ENCODE measurements around the gene DYSF. TPM values are rescaled to one million over a fixed set of nuclear protein-coding genes. Genes with fewer than 3 reads are reported as not detected.

Gene DYSF
- total RNA-seq, 1 experiment from 2014 or later: 17.2 TPM

DNA sequence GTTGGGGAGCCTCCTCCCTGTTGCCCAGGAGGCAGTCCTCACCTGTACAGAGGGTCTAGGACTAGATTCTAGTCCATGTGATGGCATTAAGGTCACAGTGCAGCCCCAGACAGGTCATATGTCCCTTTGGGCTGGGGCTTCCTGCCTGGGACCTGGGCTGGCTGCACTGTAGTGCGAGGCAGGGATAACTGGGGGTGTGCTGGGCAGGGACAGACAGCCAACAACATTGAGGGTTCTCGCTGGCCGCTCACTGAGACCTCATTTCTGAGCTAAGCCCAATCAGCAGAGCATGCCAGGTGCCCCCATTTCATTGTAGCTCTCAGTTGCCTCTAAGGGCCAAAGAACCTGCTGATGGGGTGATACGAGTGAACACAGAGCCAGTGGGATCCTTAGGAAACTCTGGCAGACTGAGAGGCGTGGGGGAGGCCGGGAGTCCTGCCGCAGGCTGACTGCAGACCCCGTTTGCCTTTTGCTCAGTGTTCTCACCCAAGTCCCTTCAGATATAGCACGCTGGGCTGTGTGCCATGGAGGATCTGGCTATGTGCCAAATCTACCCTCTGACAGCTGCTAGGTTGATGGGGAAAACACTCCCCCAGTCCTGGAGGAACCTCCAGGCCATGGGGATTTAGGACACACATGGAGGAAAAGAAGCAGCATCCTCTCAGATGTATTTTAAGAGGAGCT is 51.9 kb downstream of the DYSF start:
- Histone ChIP-seq H3K27ac (no peak overlapping the region), H3K36me3 (peaks cover 10% of the 10 kb centered on the region; the same call in 1 of the 2 replicates), H3K4me1 (replicated peaks) (peaks cover 24% of the 10 kb centered on the region), H3K4me3 (no peak overlapping the region), H3K9me3 (replicated peaks) (no peaks in the 10 kb centered on the region; the same call in 1 of the 2 replicates), H3K27me3 (replicated peaks) (no peaks in the 10 kb centered on the region)
- DNase-seq (ENCODE audit: low read depth in 1 of 2, low spot score in 2 of 2): no peak

- no peak for DNase-seq (ENCODE audit: low read depth in 1 of 2, low spot score in 2 of 2)
- no peaks in the 10 kb centered on the region for H3K27me3 ChIP-seq (replicated peaks)
Observed at GRCh38 chr2:71505770-71506140, 52.4 kb downstream of the DYSF start.

GRCh38 chr2:71506222-71507153 is 53.1 kb downstream of the DYSF start:
- Histone ChIP-seq H3K27ac (no peak overlapping the region), H3K4me3 (no peak overlapping the region), H3K9me3 (replicated peaks) (no peaks in the 10 kb centered on the region; the same call in 1 of the 2 replicates), H3K27me3 (replicated peaks) (no peaks in the 10 kb centered on the region), H3K36me3 (peaks cover 10% of the 10 kb centered on the region; the same call in 1 of the 2 replicates), H3K4me1 (replicated peaks) (peaks cover 11% of the 10 kb centered on the region)
- DNase-seq (ENCODE audit: low read depth in 1 of 2, low spot score in 2 of 2): no peak

More at GRCh38 chr2:71505770-71506140, 52.4 kb downstream of the DYSF start:
- Histone ChIP-seq H3K36me3 (peaks cover 10% of the 10 kb centered on the region; the same call in 1 of the 2 replicates), H3K9me3 (replicated peaks) (no peaks in the 10 kb centered on the region; the same call in 1 of the 2 replicates), H3K27ac (no peak overlapping the region), H3K4me1 (replicated peaks) (peaks cover 18% of the 10 kb centered on the region), H3K4me3 (no peak overlapping the region)

- Histone ChIP-seq H3K4me1 (replicated peaks) (peaks cover 11% of the 10 kb centered on the region), H3K36me3 (peaks cover 10% of the 10 kb centered on the region; the same call in 1 of the 2 replicates)
- no peak for DNase-seq (ENCODE audit: low read depth in 1 of 2, low spot score in 2 of 2)
Observed at GRCh38 chr2:71507476-71507875, 54.1 kb downstream of the DYSF start.

DNA sequence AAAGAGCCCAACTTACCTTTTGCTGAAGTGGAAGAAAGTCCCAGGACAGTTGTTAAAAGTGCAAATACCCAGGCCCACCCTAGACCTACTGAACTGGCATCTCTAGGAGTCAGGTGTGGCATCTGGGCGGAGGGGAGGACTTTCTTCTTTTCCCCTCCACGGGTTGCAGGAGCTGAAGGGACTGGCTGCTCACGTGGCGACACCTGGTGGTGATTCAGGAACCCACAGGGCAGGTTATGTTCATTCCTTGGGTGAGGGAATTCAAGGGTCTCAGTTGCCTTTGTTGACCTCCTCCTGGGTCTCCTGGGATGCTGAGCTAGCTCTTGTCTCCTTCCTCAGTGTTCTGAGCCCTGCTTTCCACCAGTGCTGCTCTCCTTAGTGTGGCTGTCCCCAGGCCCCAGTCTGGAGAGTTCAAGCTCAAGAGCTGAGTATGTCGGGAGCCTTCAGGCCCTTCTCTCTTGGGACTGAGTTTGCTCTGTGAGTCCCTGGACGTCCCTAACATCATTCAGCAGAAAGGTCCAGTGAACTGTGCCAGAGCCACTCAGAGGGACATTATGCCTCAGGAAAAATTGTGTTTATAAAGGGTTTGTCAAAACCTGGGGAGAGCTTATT is 56.9 kb downstream of the DYSF start:
- no peak overlapping the region for H3K4me3 ChIP-seq
- no peak overlapping the region for H3K27ac ChIP-seq
- peaks cover 11% of the 10 kb centered on the region for H3K4me1 ChIP-seq (replicated peaks)
- no peaks in the 10 kb centered on the region for H3K27me3 ChIP-seq (replicated peaks)
- no peaks in the 10 kb centered on the region; the same call in 1 of the 2 replicates for H3K9me3 ChIP-seq (replicated peaks)
- no peaks in the 10 kb centered on the region; the same call in 1 of the 2 replicates for H3K36me3 ChIP-seq
- peak; percentile 69 to 77 for DNase-seq (ENCODE audit: low read depth in 1 of 2, low spot score in 2 of 2)

More at GRCh38 chr2:71507476-71507875, 54.1 kb downstream of the DYSF start:
- H3K27me3 ChIP-seq (replicated peaks): no peaks in the 10 kb centered on the region
- no peak overlapping the region for H3K27ac ChIP-seq
- no peaks in the 10 kb centered on the region; the same call in 1 of the 2 replicates for H3K9me3 ChIP-seq (replicated peaks)
- H3K4me3 ChIP-seq: no peak overlapping the region

- no peaks in the 10 kb centered on the region for H3K27me3 ChIP-seq (replicated peaks)
- H3K27ac ChIP-seq: no peak overlapping the region
- peaks cover 4% of the 10 kb centered on the region for H3K36me3 ChIP-seq
- DNase-seq (ENCODE audit: low read depth in 1 of 2, low spot score in 2 of 2): no peak
- peaks cover 11% of the 10 kb centered on the region for H3K4me1 ChIP-seq (replicated peaks)
- H3K4me3 ChIP-seq: no peak overlapping the region
- no peaks in the 10 kb centered on the region; the same call in 1 of the 2 replicates for H3K9me3 ChIP-seq (replicated peaks)
Observed at GRCh38 chr2:71510938-71511337, 57.6 kb downstream of the DYSF start.

GRCh38 chr2:71511776-71512175 is 58.4 kb downstream of the DYSF start:
- Histone ChIP-seq H3K36me3 (peaks cover 7% of the 10 kb centered on the region), H3K4me1 (replicated peaks) (peaks cover 11% of the 10 kb centered on the region), H3K9me3 (replicated peaks) (no peaks in the 10 kb centered on the region; the same call in 1 of the 2 replicates), H3K27me3 (replicated peaks) (no peaks in the 10 kb centered on the region), H3K27ac (no peak overlapping the region), H3K4me3 (no peak overlapping the region)
- DNase-seq (ENCODE audit: low read depth in 1 of 2, low spot score in 2 of 2): no peak

DNA sequence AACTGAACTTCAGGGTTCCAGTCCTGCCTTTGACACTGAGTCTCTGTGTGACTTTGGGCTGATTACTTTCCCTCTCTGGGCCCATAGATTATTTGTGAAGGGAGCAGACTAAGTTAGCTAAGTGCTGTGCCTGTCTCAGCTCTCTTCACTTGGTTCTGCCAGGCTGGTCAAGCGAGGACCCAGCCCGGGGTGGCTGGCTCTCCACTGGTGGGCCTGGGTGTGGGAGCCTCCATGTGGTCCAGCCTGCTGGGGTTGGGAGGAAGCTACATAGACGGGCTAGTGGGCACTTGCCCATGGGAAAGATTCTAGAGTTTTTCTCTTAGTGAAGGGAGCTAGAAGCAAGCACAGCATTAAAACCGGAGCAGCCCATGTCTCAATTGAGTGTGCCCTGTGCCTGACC is 59.0 kb downstream of the DYSF start:
- DNase-seq (ENCODE audit: low read depth in 1 of 2, low spot score in 2 of 2): no peak
- H3K36me3 ChIP-seq: peaks cover 7% of the 10 kb centered on the region
- H3K27ac ChIP-seq: no peak overlapping the region
- H3K4me3 ChIP-seq: no peak overlapping the region
- H3K4me1 ChIP-seq (replicated peaks): peaks cover 11% of the 10 kb centered on the region
- H3K27me3 ChIP-seq (replicated peaks): no peaks in the 10 kb centered on the region
- H3K9me3 ChIP-seq (replicated peaks): no peaks in the 10 kb centered on the region; the same call in 1 of the 2 replicates

- no peak overlapping the region for H3K4me3 ChIP-seq
Observed at GRCh38 chr2:71513096-71513495, 59.7 kb downstream of the DYSF start.

GRCh38 chr2:71513721-71514120 is 60.4 kb downstream of the DYSF start:
- H3K9me3 ChIP-seq (replicated peaks): no peaks in the 10 kb centered on the region; the same call in 1 of the 2 replicates
- H3K4me3 ChIP-seq: no peak overlapping the region
- no peak for DNase-seq (ENCODE audit: low read depth in 1 of 2, low spot score in 2 of 2)
- H3K4me1 ChIP-seq (replicated peaks): peaks cover 7% of the 10 kb centered on the region
- H3K36me3 ChIP-seq: peaks cover 10% of the 10 kb centered on the region
- no peaks in the 10 kb centered on the region for H3K27me3 ChIP-seq (replicated peaks)
- no peak overlapping the region for H3K27ac ChIP-seq

More at GRCh38 chr2:71513096-71513495, 59.7 kb downstream of the DYSF start:
- Histone ChIP-seq H3K27me3 (replicated peaks) (no peaks in the 10 kb centered on the region), H3K9me3 (replicated peaks) (no peaks in the 10 kb centered on the region; the same call in 1 of the 2 replicates), H3K4me1 (replicated peaks) (peaks cover 11% of the 10 kb centered on the region), H3K36me3 (peaks cover 10% of the 10 kb centered on the region), H3K27ac (no peak overlapping the region)
- no peak for DNase-seq (ENCODE audit: low read depth in 1 of 2, low spot score in 2 of 2)

GRCh38 chr2:71516253-71516888 is 63.0 kb downstream of the DYSF start:
- H3K27me3 ChIP-seq (replicated peaks): no peaks in the 10 kb centered on the region
- peaks cover 20% of the 10 kb centered on the region for H3K36me3 ChIP-seq
- H3K4me3 ChIP-seq: no peak overlapping the region
- no peaks in the 10 kb centered on the region for H3K4me1 ChIP-seq (replicated peaks)
- no peak overlapping the region for H3K27ac ChIP-seq
- DNase-seq (ENCODE audit: low read depth in 1 of 2, low spot score in 2 of 2): no peak
- no peaks in the 10 kb centered on the region for H3K9me3 ChIP-seq (replicated peaks)

GRCh38 chr2:71517851-71518250 is 64.5 kb downstream of the DYSF start:
- Histone ChIP-seq H3K36me3 (peaks cover 26% of the 10 kb centered on the region), H3K27me3 (replicated peaks) (no peaks in the 10 kb centered on the region), H3K4me3 (no peak overlapping the region), H3K4me1 (replicated peaks) (no peaks in the 10 kb centered on the region), H3K27ac (no peak overlapping the region), H3K9me3 (replicated peaks) (no peaks in the 10 kb centered on the region)
- no peak for DNase-seq (ENCODE audit: low read depth in 1 of 2, low spot score in 2 of 2)

DNA sequence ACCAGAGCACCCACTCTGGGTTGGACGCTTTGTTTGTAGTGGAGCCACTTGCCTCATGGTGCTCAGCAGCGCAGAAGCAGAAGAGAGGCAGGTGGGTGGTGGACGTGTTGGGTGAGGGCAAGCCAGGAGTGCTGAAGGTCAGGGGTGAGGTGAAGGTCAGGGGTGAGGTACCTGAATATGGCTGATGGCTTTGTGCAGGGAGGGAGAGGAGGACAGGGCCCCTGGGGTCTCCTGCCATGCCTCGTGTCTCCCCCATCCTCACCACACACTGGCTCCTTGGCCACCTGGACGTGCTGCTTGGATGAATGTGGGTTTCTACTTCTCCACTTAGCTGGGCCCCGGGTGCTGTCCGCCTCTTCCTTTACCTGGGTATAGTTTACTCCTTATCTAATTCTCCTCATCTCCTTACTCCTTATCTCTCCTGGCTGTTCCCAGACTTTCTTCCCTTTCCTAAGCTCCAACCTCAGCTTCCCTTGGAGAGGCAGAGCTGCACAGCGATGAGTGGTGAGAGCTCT is 68.1 kb downstream of the DYSF start:
- H3K4me3 ChIP-seq: no peak overlapping the region
- no peak for DNase-seq (ENCODE audit: low read depth in 1 of 2, low spot score in 2 of 2)
- H3K27me3 ChIP-seq (replicated peaks): no peaks in the 10 kb centered on the region
- H3K4me1 ChIP-seq (replicated peaks): no peaks in the 10 kb centered on the region
- no peaks in the 10 kb centered on the region for H3K9me3 ChIP-seq (replicated peaks)
- H3K36me3 ChIP-seq: peaks cover 19% of the 10 kb centered on the region; the same call in 1 of the 2 replicates
- no peak overlapping the region for H3K27ac ChIP-seq
